K562 (cell line): Measurements from ENCODE around the gene RRAS. TPM values are rescaled to one million over a fixed set of nuclear protein-coding genes. Genes with fewer than 3 reads are reported as not detected.

Experiments used
- KDM5B ChIP-seq: fragments of 200-600 bp; sonication (generic); IDR thresholded peaks from 2 replicates; pipeline ENCODE4 v1.6.1; 2012; ENCODE audit warnings: low read depth, mild to moderate bottlenecking, moderate library complexity, low read length, control low read depth, inconsistent platforms; ENCODE audit not compliant: insufficient replicate concordance
- MBD2 ChIP-seq: sonication (generic); IDR thresholded peaks from 2 replicates; pipeline ENCODE4 v1.6.1; 2016; ENCODE audit warnings: low read depth, borderline replicate concordance
- RB1 ChIP-seq: fragments of 450-650 bp; IDR thresholded peaks from 2 replicates; pipeline ENCODE4 v1.6.1; 2017; ENCODE audit warnings: low read depth, mild to moderate bottlenecking
- RBFOX2 ChIP-seq: fragments of 200-400 bp; formaldehyde crosslinking; IDR thresholded peaks from 2 replicates; pipeline ENCODE4 v1.6.1; 2017; ENCODE audit warnings: low read depth, mild to moderate bottlenecking, low read length, moderate library complexity
- SMAD4 ChIP-seq: fragments of 250-450 bp; sonication (Bioruptor Pico); conservative IDR thresholded peaks from 2 replicates; pipeline ENCODE4 v1.8.0; 2021; ENCODE audit warnings: inconsistent platforms, mild to moderate bottlenecking, moderate library complexity
- TFAP4 ChIP-seq: sonication (generic); formaldehyde crosslinking; IDR thresholded peaks from 2 replicates; pipeline ENCODE4 v1.8.0; 2022; ENCODE audit warnings: missing genetic modification reagents, mild to moderate bottlenecking, moderate library complexity, borderline replicate concordance
- ZBTB40 ChIP-seq, 2 experiments: fragments of 450-650 bp in 1 of 2; sonication (generic) in 1 of 2; formaldehyde crosslinking in 1 of 2; IDR thresholded peaks; 2 replicates each; pipeline versions ENCODE4 v1.7.1 to v1.9.0; 2016 to 2022; ENCODE audit warnings: inconsistent platforms in 1 of 2, mild to moderate bottlenecking in 1 of 2, missing genetic modification reagents in 1 of 2
- polyA plus RNA-seq, 8 experiments: library from polyadenylated mRNA; depleted of rRNA in 4 of 8; stranded (reverse) in 5 of 8; unstranded in 3 of 8; fragments of >200 nt; fragmentation: Nextera tagmentation in 2 of 8; fragmentation: Illumina TruSeq in 1 of 8; extraction: Ambion mirVana in 2 of 8; extraction: Trizol in 1 of 8; gene quantifications; 2 replicates each; pipeline versions ENCODE4 v1.2.1 to v1.2.3, GENCODE V29; 2011 to 2014; ENCODE audit warnings: inconsistent platforms in 1 of 8, missing spikeins in 1 of 8
- total RNA-seq, 7 experiments: library from RNA; depleted of rRNA in 6 of 7; stranded (reverse); fragments of >200 nt in 6 of 7; fragmentation: Illumina TruSeq in 2 of 7; extraction: Trizol in 2 of 7; gene quantifications; 2 replicates each; pipeline versions ENCODE4 v1.2.1 to v1.2.3, GENCODE V29; 2011 to 2021; ENCODE audit warnings: low replicate concordance in 1 of 7
- TF ChIP-seq, protein P1 (sequence below), 2 experiments: IDR thresholded peaks; 2 replicates each; pipeline ENCODE4 v1.6.1; 2011; ENCODE audit warnings: borderline replicate concordance in 1 of 2, control low read depth in 1 of 2, low read depth in 1 of 2, low read length in 1 of 2, mild to moderate bottlenecking in 1 of 2, mixed read lengths in 1 of 2, moderate library complexity in 1 of 2; ENCODE audit not compliant: insufficient read depth in 1 of 2, insufficient read length in 1 of 2, poor library complexity in 1 of 2, severe bottlenecking in 1 of 2; ENCODE audit errors: extremely low read depth in 1 of 2

The RRAS gene
- total and polyA plus RNA-seq, 9 of the 15 experiments (the other 6 are each of a cell fraction or from before 2014, with no cell fraction given): 0.70 to 17.3 (median 8.2) TPM

- TF ChIP-seq ZBTB40 (IDR thresholded peaks at IDR 0.05) (peak; percentile 42; the same call in 1 of the 2 replicates), ZBTB40 (CRISPR knock-in tag; IDR thresholded peaks at IDR 0.05) (no peak), SMAD4 (CRISPR knock-in tag) (0 out of 2 replicates have a peak, but pooled peaks have one; percentile 51), RB1 (peak; percentile 7), KDM5B (peak; percentile 46), TFAP4 (0 out of 2 replicates have a peak, but pooled peaks have one; percentile 28), MBD2 (peak; percentile 28; the same call in 1 of the 2 replicates), RBFOX2 (peak; percentile 70)
- TF ChIP-seq, protein P1, sequence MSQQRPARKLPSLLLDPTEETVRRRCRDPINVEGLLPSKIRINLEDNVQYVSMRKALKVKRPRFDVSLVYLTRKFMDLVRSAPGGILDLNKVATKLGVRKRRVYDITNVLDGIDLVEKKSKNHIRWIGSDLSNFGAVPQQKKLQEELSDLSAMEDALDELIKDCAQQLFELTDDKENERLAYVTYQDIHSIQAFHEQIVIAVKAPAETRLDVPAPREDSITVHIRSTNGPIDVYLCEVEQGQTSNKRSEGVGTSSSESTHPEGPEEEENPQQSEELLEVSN (IDR thresholded peaks at IDR 0.05; ENCODE audit: borderline replicate concordance in 1 of 2, extremely low read depth in 1 of 2, insufficient read depth in 1 of 2, insufficient read length in 1 of 2, low read depth in 1 of 2, low read length in 1 of 2, poor library complexity in 1 of 2, severe bottlenecking in 1 of 2): peak in 1 of 2 experiments; percentile 35
Measured at GRCh38 chr19:49591731-49592485, 48.0 kb downstream of the RRAS start (continued).
